ENCODE data around the gene NOS1.

DNA sequence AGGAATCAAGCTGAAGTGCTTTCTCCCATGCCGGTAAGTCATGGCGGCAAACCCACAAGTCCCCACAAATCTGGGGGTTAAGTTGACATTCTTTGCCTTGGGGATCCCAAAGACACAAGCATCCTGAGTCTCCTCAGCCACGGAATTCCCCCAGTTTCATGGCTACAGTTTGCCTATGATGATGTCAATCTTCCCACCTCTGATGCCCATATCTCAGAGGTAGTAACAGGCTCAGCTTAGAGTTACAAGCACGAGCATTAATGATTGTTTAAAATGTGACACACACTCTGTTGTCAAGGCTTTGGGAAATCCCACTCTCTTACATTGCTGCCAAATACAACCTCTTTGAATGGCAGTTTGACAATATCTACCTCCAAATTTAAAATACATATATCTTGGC lies 22.3 kb downstream of the NOS1 start:
- no peak for TF ChIP-seq POLR2A (IDR thresholded peaks at IDR 0.05; ENCODE audit: low read depth, low read length)
- no peak for TF ChIP-seq TAF1 (IDR thresholded peaks at IDR 0.05; ENCODE audit: low read depth, low read length)
- TF ChIP-seq POLR2AphosphoS5 (IDR thresholded peaks at IDR 0.05; ENCODE audit: low read depth, low read length), result no peak
